Measurements from ENCODE around the gene DSG4. TPM values are rescaled to one million over a fixed set of nuclear protein-coding genes. Genes with fewer than 3 reads are reported as not detected.
A peak's percentile ranks its signal among the peaks of the same experiment; 100 is the strongest.
"Not testable (repeated sequence)": the region's sequence is repeated elsewhere in the genome, so short reads cannot be mapped to it uniquely, and the experiment has no call there.

Gene DSG4, protein sequence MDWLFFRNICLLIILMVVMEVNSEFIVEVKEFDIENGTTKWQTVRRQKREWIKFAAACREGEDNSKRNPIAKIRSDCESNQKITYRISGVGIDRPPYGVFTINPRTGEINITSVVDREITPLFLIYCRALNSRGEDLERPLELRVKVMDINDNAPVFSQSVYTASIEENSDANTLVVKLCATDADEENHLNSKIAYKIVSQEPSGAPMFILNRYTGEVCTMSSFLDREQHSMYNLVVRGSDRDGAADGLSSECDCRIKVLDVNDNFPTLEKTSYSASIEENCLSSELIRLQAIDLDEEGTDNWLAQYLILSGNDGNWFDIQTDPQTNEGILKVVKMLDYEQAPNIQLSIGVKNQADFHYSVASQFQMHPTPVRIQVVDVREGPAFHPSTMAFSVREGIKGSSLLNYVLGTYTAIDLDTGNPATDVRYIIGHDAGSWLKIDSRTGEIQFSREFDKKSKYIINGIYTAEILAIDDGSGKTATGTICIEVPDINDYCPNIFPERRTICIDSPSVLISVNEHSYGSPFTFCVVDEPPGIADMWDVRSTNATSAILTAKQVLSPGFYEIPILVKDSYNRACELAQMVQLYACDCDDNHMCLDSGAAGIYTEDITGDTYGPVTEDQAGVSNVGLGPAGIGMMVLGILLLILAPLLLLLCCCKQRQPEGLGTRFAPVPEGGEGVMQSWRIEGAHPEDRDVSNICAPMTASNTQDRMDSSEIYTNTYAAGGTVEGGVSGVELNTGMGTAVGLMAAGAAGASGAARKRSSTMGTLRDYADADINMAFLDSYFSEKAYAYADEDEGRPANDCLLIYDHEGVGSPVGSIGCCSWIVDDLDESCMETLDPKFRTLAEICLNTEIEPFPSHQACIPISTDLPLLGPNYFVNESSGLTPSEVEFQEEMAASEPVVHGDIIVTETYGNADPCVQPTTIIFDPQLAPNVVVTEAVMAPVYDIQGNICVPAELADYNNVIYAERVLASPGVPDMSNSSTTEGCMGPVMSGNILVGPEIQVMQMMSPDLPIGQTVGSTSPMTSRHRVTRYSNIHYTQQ
- total RNA-seq (not detected), polyA plus RNA-seq (not detected)

DNA sequence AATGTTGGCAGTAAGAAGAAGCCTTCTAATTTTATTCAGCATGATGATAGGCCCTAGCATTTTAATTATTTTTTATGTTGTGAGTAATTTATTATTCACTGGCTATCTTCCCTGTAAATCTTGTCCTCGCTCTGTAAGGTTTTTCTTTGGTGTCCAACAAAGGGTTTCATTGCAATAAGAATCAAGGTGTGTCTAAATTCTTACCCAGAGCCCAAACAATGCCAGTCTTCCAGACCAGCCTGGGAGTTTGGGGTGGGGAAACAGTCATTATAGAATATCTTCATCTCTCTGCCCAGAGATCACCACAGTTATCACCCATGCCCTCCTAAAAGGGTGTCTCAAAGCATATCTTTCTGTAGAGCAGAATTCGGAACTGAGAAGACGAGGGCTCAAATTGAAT, at the start of gene DSG4:
DSG4 (plus strand) TSS at position 301 of the 400 bp plus-strand sequence. CDS start 135 bp downstream, outside the sequence.
- no peaks in the 10 kb centered on the region for H3K27me3 Mint-ChIP-seq
- Histone ChIP-seq H3K9me3 (ENCODE audit: control insufficient read depth in 2 of 2, low read length in 2 of 2) (no peaks in the 10 kb centered on the region), H3K36me3 (ENCODE audit: control insufficient read depth, insufficient read depth, low read length) (no peaks in the 10 kb centered on the region), H3K4me1 (ENCODE audit: control insufficient read depth, insufficient read depth, low read length, poor library complexity, severe bottlenecking) (no peaks in the 10 kb centered on the region), H3K27me3 (ENCODE audit: control insufficient read depth, insufficient read depth, low read length) (no peaks in the 10 kb centered on the region), H3K27ac (ENCODE audit: insufficient read depth, low read length, poor library complexity, severe bottlenecking) (no peak within 1 kb of the TSS), H3K4me3 (ENCODE audit: low read depth, low read length) (no peak within 1 kb of the TSS)
- no peaks in the 10 kb centered on the region for H3K4me1 Mint-ChIP-seq
- H3K27ac Mint-ChIP-seq: no peak within 1 kb of the TSS
- peaks cover 0 to 11% (median 5%) of the 10 kb centered on the region in 7 donors for H3K9me3 Mint-ChIP-seq
- H3K36me3 Mint-ChIP-seq: no peaks in the 10 kb centered on the region
- H3K4me3 Mint-ChIP-seq: no peak within 1 kb of the TSS
- DNase-seq (no peak), ATAC-seq (ENCODE audit: low read depth in 2 of 2) (no peak)

DNA sequence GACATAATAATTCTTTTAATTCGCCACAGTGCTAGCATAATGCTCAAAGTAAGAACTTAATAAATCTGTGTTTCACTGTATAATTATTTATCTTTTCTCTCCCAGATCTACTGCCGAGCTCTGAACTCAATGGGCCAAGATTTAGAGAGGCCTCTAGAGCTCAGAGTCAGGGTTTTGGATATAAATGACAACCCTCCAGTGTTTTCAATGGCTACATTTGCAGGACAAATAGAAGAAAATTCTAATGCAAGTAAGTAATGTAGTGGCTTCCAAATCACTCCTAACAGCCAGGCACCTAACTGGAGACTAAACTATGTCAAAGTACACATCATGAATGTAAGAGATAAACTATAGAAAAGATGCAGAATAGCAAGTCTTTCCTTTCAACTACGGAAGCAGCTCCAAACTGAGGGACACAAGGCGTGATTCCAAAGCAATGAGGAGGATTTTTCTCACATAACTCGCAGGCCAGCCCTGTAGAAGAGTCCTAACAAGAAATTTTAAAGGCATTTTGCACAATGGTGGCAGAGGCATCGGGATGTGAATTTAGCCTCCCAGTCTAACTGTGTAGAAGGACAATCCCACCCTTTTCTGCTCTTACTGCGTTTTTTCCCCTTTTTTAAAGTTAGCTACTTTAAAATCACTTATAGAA, 46.7 kb upstream of the DSG4 start:
- H3K4me1 ChIP-seq (ENCODE audit: control insufficient read depth, insufficient read depth, low read length, poor library complexity, severe bottlenecking): no peaks in the 10 kb centered on the region
- H3K9me3 ChIP-seq (ENCODE audit: control insufficient read depth in 2 of 2, low read length in 2 of 2): no peaks in the 10 kb centered on the region
- no peak overlapping the region for H3K27ac ChIP-seq (ENCODE audit: insufficient read depth, low read length, poor library complexity, severe bottlenecking)
- no peaks in the 10 kb centered on the region for H3K36me3 ChIP-seq (ENCODE audit: control insufficient read depth, insufficient read depth, low read length)
- Mint-ChIP-seq H3K4me1 (no peaks in the 10 kb centered on the region), H3K9me3 (peaks cover 0 to 8% (median 3%) of the 10 kb centered on the region in 7 donors), H3K27me3 (no peaks in the 10 kb centered on the region), H3K27ac (no peak overlapping the region), H3K36me3 (no peaks in the 10 kb centered on the region), H3K4me3 (no peak overlapping the region)
- DNase-seq (no peak), ATAC-seq (ENCODE audit: low read depth in 2 of 2) (no peak)
- no peaks in the 10 kb centered on the region for H3K27me3 ChIP-seq (ENCODE audit: control insufficient read depth, insufficient read depth, low read length)
- H3K4me3 ChIP-seq (ENCODE audit: low read depth, low read length): no peak overlapping the region

DNA sequence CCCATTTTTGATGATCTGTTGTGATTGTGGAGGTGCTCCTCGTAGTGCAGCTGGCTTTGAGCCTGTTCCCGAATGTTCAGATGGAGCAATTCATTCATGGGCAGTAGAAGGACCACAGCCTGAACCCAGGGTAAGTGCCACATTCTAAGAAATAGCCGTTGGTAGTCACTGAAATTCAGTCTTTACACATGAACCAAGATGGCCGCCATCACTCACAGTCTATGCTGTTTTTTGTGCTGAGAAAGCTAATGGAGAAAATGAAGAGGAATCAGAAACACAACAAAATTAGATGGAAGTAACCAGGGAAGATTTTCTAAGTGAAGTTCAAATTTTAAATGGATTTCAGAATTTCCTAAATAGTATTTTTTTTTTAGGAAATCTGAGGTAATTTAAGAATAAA, 33.1 kb upstream of the DSG4 start:
- Histone ChIP-seq H3K9me3 (ENCODE audit: control insufficient read depth in 2 of 2, low read length in 2 of 2) (no peaks in the 10 kb centered on the region), H3K27ac (ENCODE audit: insufficient read depth, low read length, poor library complexity, severe bottlenecking) (no peak overlapping the region), H3K4me1 (ENCODE audit: control insufficient read depth, insufficient read depth, low read length, poor library complexity, severe bottlenecking) (no peaks in the 10 kb centered on the region), H3K36me3 (ENCODE audit: control insufficient read depth, insufficient read depth, low read length) (no peaks in the 10 kb centered on the region), H3K4me3 (ENCODE audit: low read depth, low read length) (no peak overlapping the region), H3K27me3 (ENCODE audit: control insufficient read depth, insufficient read depth, low read length) (no peaks in the 10 kb centered on the region)
- no peak for DNase-seq
- ATAC-seq (ENCODE audit: low read depth in 2 of 2): no peak
- H3K9me3 Mint-ChIP-seq: peaks cover 0 to 12% (median 5%) of the 10 kb centered on the region in 7 donors
- no peaks in the 10 kb centered on the region for H3K36me3 Mint-ChIP-seq
- H3K4me3 Mint-ChIP-seq: no peak overlapping the region
- H3K27me3 Mint-ChIP-seq: no peaks in the 10 kb centered on the region
- H3K27ac Mint-ChIP-seq: no peak overlapping the region
- H3K4me1 Mint-ChIP-seq: no peaks in the 10 kb centered on the region

DNA sequence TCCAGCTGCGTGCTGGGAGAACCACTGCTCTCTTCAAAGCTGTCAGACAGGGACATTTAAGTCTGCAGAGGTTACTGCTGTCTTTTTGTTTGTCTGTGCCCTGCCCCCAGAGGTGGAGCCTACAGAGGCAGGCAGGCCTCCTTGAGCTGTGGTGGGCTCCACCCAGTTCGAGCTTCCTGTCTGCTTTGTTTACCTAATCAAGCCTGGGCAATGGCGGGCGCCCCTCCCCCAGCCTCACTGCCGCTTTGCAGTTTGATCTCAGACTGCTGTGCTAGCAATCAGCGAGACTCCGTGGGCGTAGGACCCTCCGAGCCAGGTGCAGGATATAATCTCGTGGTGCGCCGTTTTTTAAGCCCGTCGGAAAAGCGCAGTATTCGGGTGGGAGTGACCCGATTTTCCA, 23.2 kb upstream of the DSG4 start:
- H3K4me3 Mint-ChIP-seq; H3K27me3 Mint-ChIP-seq; H3K4me1 ChIP-seq (ENCODE audit: control insufficient read depth, insufficient read depth, low read length, poor library complexity, severe bottlenecking); H3K4me3 ChIP-seq (ENCODE audit: low read depth, low read length); H3K9me3 Mint-ChIP-seq; H3K36me3 ChIP-seq (ENCODE audit: control insufficient read depth, insufficient read depth, low read length); H3K27ac ChIP-seq (ENCODE audit: insufficient read depth, low read length, poor library complexity, severe bottlenecking); H3K36me3 Mint-ChIP-seq; H3K27me3 ChIP-seq (ENCODE audit: control insufficient read depth, insufficient read depth, low read length); ATAC-seq (ENCODE audit: low read depth in 2 of 2); H3K9me3 ChIP-seq (ENCODE audit: control insufficient read depth in 2 of 2, low read length in 2 of 2); H3K27ac Mint-ChIP-seq; DNase-seq; H3K4me1 Mint-ChIP-seq: not testable (repeated sequence)

DNA sequence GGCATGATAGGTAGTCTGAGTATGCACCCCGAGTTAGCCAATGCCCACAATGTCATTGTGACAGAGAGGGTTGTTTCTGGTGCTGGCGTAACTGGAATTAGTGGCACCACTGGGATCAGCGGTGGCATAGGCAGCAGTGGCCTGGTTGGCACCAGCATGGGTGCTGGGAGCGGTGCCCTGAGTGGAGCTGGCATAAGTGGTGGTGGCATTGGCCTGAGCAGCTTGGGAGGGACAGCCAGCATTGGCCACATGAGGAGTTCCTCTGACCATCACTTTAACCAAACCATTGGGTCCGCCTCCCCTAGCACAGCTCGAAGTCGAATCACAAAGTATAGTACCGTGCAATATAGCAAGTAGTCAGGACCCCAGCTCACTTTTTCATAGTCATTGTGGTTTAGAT, 21.6 kb upstream of the DSG4 start:
- no peaks in the 10 kb centered on the region for H3K27me3 Mint-ChIP-seq
- Histone ChIP-seq H3K27me3 (ENCODE audit: control insufficient read depth, insufficient read depth, low read length) (no peaks in the 10 kb centered on the region), H3K4me3 (ENCODE audit: low read depth, low read length) (no peak overlapping the region), H3K4me1 (ENCODE audit: control insufficient read depth, insufficient read depth, low read length, poor library complexity, severe bottlenecking) (no peaks in the 10 kb centered on the region), H3K36me3 (ENCODE audit: control insufficient read depth, insufficient read depth, low read length) (no peaks in the 10 kb centered on the region), H3K27ac (ENCODE audit: insufficient read depth, low read length, poor library complexity, severe bottlenecking) (no peak overlapping the region), H3K9me3 (ENCODE audit: control insufficient read depth in 2 of 2, low read length in 2 of 2) (peaks cover 0 to 2% of the 10 kb centered on the region in 2 experiments)
- H3K4me1 Mint-ChIP-seq: no peaks in the 10 kb centered on the region
- no peaks in the 10 kb centered on the region for H3K36me3 Mint-ChIP-seq
- peak overlapping the region in 1 of 4 donors; percentile 2 for H3K4me3 Mint-ChIP-seq
- no peak overlapping the region for H3K27ac Mint-ChIP-seq
- DNase-seq (no peak), ATAC-seq (ENCODE audit: low read depth in 2 of 2) (no peak)
- H3K9me3 Mint-ChIP-seq: peaks cover 0 to 6% (median 0%) of the 10 kb centered on the region in 7 donors

DNA sequence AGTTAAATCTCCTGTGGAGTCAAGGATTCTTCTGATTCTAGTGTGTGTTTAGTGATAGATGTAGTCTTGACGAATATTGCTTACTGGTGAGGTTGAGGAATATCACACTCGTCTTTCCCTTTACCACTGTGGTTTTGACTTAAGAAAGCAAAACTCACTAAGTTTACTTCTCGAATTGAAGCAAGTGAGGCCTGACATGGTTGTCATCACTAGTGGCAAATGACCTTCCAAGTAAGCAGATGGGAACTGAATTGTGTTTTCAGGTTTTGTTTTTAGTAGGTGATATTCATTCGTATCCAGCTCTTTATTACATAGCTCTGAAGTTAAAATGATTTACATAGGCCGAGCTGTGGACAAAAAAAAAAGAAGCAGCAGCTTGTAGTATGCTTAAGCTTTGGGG, 20.6 kb upstream of the DSG4 start:
- Mint-ChIP-seq H3K27ac (no peak overlapping the region), H3K36me3 (no peaks in the 10 kb centered on the region), H3K27me3 (no peaks in the 10 kb centered on the region), H3K9me3 (peaks cover 0 to 6% (median 0%) of the 10 kb centered on the region in 7 donors), H3K4me3 (no peak overlapping the region), H3K4me1 (no peaks in the 10 kb centered on the region)
- Histone ChIP-seq H3K27me3 (ENCODE audit: control insufficient read depth, insufficient read depth, low read length) (no peaks in the 10 kb centered on the region), H3K36me3 (ENCODE audit: control insufficient read depth, insufficient read depth, low read length) (no peaks in the 10 kb centered on the region), H3K9me3 (ENCODE audit: control insufficient read depth in 2 of 2, low read length in 2 of 2) (peaks cover 0 to 2% of the 10 kb centered on the region in 2 experiments), H3K4me3 (ENCODE audit: low read depth, low read length) (no peak overlapping the region), H3K4me1 (ENCODE audit: control insufficient read depth, insufficient read depth, low read length, poor library complexity, severe bottlenecking) (no peaks in the 10 kb centered on the region), H3K27ac (ENCODE audit: insufficient read depth, low read length, poor library complexity, severe bottlenecking) (no peak overlapping the region)
- DNase-seq: no peak
- no peak for ATAC-seq (ENCODE audit: low read depth in 2 of 2)

DNA sequence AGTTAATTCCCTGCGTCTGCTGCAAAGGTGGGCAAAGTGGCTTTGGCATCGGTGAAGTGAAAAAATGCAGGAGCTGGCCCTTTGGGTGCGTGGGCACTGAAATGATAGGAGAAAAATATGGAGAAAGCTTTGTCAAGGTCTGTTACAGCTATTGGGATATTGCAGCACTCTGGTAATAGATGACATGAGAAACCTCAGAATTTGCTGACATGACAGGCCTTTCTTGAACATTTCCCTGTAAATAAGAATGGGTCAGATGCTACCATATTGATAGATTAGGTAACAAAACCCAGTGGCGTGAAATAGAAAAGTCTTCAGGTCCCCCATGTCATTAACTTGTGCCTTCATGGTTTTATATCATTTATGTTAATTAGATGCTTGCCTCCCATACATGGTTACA, 12.4 kb upstream of the DSG4 start:
- Mint-ChIP-seq H3K4me3 (no peak overlapping the region), H3K4me1 (no peaks in the 10 kb centered on the region), H3K27ac (no peak overlapping the region), H3K36me3 (no peaks in the 10 kb centered on the region), H3K27me3 (no peaks in the 10 kb centered on the region), H3K9me3 (peaks cover 1 to 19% (median 8%) of the 10 kb centered on the region in 7 donors)
- Histone ChIP-seq H3K4me1 (ENCODE audit: control insufficient read depth, insufficient read depth, low read length, poor library complexity, severe bottlenecking) (no peaks in the 10 kb centered on the region), H3K9me3 (ENCODE audit: control insufficient read depth in 2 of 2, low read length in 2 of 2) (peaks cover 0 to 2% of the 10 kb centered on the region in 2 experiments), H3K36me3 (ENCODE audit: control insufficient read depth, insufficient read depth, low read length) (no peaks in the 10 kb centered on the region), H3K27ac (ENCODE audit: insufficient read depth, low read length, poor library complexity, severe bottlenecking) (no peak overlapping the region), H3K4me3 (ENCODE audit: low read depth, low read length) (no peak overlapping the region), H3K27me3 (ENCODE audit: control insufficient read depth, insufficient read depth, low read length) (no peaks in the 10 kb centered on the region)
- ATAC-seq (ENCODE audit: low read depth in 2 of 2) (no peak), DNase-seq (no peak)
